Tibial nerve (tissue), 4 donors: ENCODE data around the gene TM9SF2.
"Not testable (repeated sequence)": the region's sequence is repeated elsewhere in the genome, so short reads cannot be mapped to it uniquely, and the experiment has no call there.

Experiments used
- CTCF ChIP-seq, 5 experiments: fragments of 200-600 bp in 3 of 5; fragments of 450-650 bp in 2 of 5; sonication (generic) in 3 of 5; IDR thresholded peaks; one replicate each; pipeline ENCODE4 v1.5.1; 2016 to 2019; ENCODE audit warnings: antibody characterized with exemption in 5 of 5, mild to moderate bottlenecking in 3 of 5, moderate library complexity in 2 of 5
- EP300 ChIP-seq, 2 donors: sonication (generic); formaldehyde crosslinking; IDR thresholded peaks; one replicate each; pipeline ENCODE4 v1.6.1; 2017; ENCODE audit warnings: antibody characterized with exemption in 2 of 2, mild to moderate bottlenecking in 1 of 2

- TF ChIP-seq EP300, CTCF (IDR thresholded peaks at IDR 0.05): not testable (repeated sequence)
Observed at GRCh38 chr13:99460802-99461201, 40.5 kb upstream of the TM9SF2 start.
